Ishikawa (cell line): Measurements from ENCODE around the gene RASAL2.

Experiments
- CREB1 ChIP-seq: IDR thresholded peaks from 2 replicates; pipeline ENCODE4 v1.6.1; 2012; ENCODE audit warnings: low read depth
- YY1 ChIP-seq: IDR thresholded peaks from 2 replicates; pipeline ENCODE4 v1.6.1; 2012; ENCODE audit warnings: low read depth
- TF ChIP-seq, protein P1 (sequence below): IDR thresholded peaks from 2 replicates; pipeline ENCODE4 v1.6.1; 2012

- no peak for TF ChIP-seq CREB1
- TF ChIP-seq YY1 = no peak
- TF ChIP-seq, protein P1, sequence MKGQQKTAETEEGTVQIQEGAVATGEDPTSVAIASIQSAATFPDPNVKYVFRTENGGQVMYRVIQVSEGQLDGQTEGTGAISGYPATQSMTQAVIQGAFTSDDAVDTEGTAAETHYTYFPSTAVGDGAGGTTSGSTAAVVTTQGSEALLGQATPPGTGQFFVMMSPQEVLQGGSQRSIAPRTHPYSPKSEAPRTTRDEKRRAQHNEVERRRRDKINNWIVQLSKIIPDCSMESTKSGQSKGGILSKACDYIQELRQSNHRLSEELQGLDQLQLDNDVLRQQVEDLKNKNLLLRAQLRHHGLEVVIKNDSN = no peak
Observed at GRCh38 chr1:178531887-178532286, 438.0 kb downstream of the RASAL2 start.
